ENCODE results near the gene LGALSL. TPM values are rescaled to one million over a fixed set of nuclear protein-coding genes. Genes with fewer than 3 reads are reported as not detected.

Gene LGALSL
- total and polyA plus RNA-seq, 2 donors from 2014 or later = 16.2 to 17.3 TPM

DNA sequence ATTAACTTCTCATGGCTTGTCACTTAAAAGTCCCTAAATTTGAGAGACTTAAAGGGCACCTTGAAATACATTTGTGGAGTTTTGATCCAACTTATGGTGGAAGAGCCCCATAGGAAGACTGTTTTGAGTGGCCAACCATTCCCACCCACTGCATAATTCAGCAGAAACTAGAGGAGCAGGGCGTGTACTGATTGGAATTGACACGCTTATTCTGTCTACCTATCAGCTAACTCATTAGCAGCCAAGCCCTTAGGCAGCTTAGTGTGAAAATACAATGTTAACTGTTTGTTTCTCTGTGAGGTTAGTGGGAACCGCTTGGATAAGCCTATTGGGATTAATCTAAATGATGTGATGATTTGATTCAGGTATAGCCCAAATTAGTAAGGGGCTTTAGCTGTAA lies 6.4 kb downstream of the LGALSL start:
- Histone ChIP-seq H3K4me3 (ENCODE audit: low read length in 3 of 3) (no peak overlapping the region), H3K36me3 (ENCODE audit: control insufficient read depth in 2 of 3, insufficient read depth in 3 of 3, low read length in 3 of 3) (peaks cover 0 to 16% (median 5%) of the 10 kb centered on the region in 3 donors), H3K27ac (ENCODE audit: low read depth in 2 of 2, low read length in 2 of 2) (no peak overlapping the region), H3K27me3 (ENCODE audit: control insufficient read depth, insufficient read depth, low read length) (no peaks in the 10 kb centered on the region), H3K4me1 (ENCODE audit: control insufficient read depth in 2 of 3, insufficient read depth in 2 of 3, low read depth in 1 of 3, low read length in 3 of 3) (peaks cover 0 to 5% (median 5%) of the 10 kb centered on the region in 3 donors), H3K9me3 (ENCODE audit: control insufficient read depth in 2 of 3, insufficient read depth in 1 of 3, low read length in 3 of 3) (no peaks in the 10 kb centered on the region), H3K9ac (ENCODE audit: low read length in 3 of 3) (no peak overlapping the region)
- intact Hi-C loops (cut with DNase I) = no loop called here
- no peak for DNase-seq
- no peak for FAIRE-seq
- no peak for TF ChIP-seq CTCF (IDR thresholded peaks at IDR 0.05; ENCODE audit: borderline replicate concordance, extremely low read depth, insufficient read depth)

- Histone ChIP-seq H3K4me1 (ENCODE audit: control insufficient read depth in 2 of 3, insufficient read depth in 2 of 3, low read depth in 1 of 3, low read length in 3 of 3) (no peaks in the 10 kb centered on the region), H3K27me3 (ENCODE audit: control insufficient read depth, insufficient read depth, low read length) (no peaks in the 10 kb centered on the region), H3K4me3 (ENCODE audit: low read length in 3 of 3) (no peak overlapping the region), H3K36me3 (ENCODE audit: control insufficient read depth in 2 of 3, insufficient read depth in 3 of 3, low read length in 3 of 3) (peaks cover 0 to 13% (median 5%) of the 10 kb centered on the region in 3 donors), H3K9me3 (ENCODE audit: control insufficient read depth in 2 of 3, insufficient read depth in 1 of 3, low read length in 3 of 3) (no peaks in the 10 kb centered on the region), H3K27ac (ENCODE audit: low read depth in 2 of 2, low read length in 2 of 2) (no peak overlapping the region), H3K9ac (ENCODE audit: low read length in 3 of 3) (no peak overlapping the region)
- TF ChIP-seq CTCF (IDR thresholded peaks at IDR 0.05; ENCODE audit: borderline replicate concordance, extremely low read depth, insufficient read depth) = no peak
- FAIRE-seq (no peak), DNase-seq (no peak)
- intact Hi-C loops (cut with DNase I) = no loop called here
Observed at GRCh38 chr2:64461271-64462058, 7.5 kb downstream of the LGALSL start.

DNA sequence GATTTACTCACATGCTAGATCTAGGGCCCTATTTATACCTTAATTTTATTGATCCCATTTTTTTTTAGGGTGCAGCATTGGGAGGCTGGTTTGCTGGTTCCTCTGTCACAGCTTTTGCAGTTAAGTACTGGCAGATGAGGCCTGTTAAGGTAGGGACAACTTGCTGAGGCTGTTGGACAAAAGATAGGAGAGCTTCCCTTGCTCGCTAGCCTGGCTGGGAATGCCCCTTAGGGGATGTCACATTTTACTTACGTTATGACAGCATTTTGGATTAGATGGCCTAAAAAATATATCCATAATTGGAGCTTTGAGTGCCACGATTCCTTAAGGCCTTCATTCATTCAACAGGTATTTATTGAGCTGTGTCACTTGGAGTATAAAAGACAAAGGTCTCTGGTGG lies 8.2 kb downstream of the LGALSL start:
- Histone ChIP-seq H3K4me1 (ENCODE audit: control insufficient read depth in 2 of 3, insufficient read depth in 2 of 3, low read depth in 1 of 3, low read length in 3 of 3) (no peaks in the 10 kb centered on the region), H3K4me3 (ENCODE audit: low read length in 3 of 3) (no peak overlapping the region), H3K36me3 (ENCODE audit: control insufficient read depth in 2 of 3, insufficient read depth in 3 of 3, low read length in 3 of 3) (peaks cover 0 to 7% (median 2%) of the 10 kb centered on the region in 3 donors), H3K9ac (ENCODE audit: low read length in 3 of 3) (no peak overlapping the region), H3K27me3 (ENCODE audit: control insufficient read depth, insufficient read depth, low read length) (no peaks in the 10 kb centered on the region), H3K27ac (ENCODE audit: low read depth in 2 of 2, low read length in 2 of 2) (no peak overlapping the region), H3K9me3 (ENCODE audit: control insufficient read depth in 2 of 3, insufficient read depth in 1 of 3, low read length in 3 of 3) (no peaks in the 10 kb centered on the region)
- no peak for DNase-seq
- intact Hi-C loops (cut with DNase I) = no loop called here
- no peak for FAIRE-seq
- no peak for TF ChIP-seq CTCF (IDR thresholded peaks at IDR 0.05; ENCODE audit: borderline replicate concordance, extremely low read depth, insufficient read depth)
